ENCODE data around the gene TNFRSF1B.

GRCh38 chr1:12167493-12168429 is 970 bp downstream of the TNFRSF1B start:
- peak; percentile 85; the same call in 1 of the 2 replicates for TF ChIP-seq EZH2phosphoT487 (IDR thresholded peaks at IDR 0.05; ENCODE audit: borderline replicate concordance, low read length)
- TF ChIP-seq, protein P1, sequence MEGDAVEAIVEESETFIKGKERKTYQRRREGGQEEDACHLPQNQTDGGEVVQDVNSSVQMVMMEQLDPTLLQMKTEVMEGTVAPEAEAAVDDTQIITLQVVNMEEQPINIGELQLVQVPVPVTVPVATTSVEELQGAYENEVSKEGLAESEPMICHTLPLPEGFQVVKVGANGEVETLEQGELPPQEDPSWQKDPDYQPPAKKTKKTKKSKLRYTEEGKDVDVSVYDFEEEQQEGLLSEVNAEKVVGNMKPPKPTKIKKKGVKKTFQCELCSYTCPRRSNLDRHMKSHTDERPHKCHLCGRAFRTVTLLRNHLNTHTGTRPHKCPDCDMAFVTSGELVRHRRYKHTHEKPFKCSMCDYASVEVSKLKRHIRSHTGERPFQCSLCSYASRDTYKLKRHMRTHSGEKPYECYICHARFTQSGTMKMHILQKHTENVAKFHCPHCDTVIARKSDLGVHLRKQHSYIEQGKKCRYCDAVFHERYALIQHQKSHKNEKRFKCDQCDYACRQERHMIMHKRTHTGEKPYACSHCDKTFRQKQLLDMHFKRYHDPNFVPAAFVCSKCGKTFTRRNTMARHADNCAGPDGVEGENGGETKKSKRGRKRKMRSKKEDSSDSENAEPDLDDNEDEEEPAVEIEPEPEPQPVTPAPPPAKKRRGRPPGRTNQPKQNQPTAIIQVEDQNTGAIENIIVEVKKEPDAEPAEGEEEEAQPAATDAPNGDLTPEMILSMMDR (IDR thresholded peaks at IDR 0.05; ENCODE audit: low read depth, low read length, poor library complexity, severe bottlenecking), result no peak

Measured in DOHH2 (cell line).